HG02759 (cell line): ENCODE measurements around the gene HOXD4.

ENCODE experiments used
- ATAC-seq: cut with Tn5 transposase; IDR thresholded peaks from one replicate; pipeline ENCODE4 v1.9.1; 2021; ENCODE audit warnings: mild to moderate bottlenecking, moderate library complexity; ENCODE audit not compliant: unreplicated experiment

Gene HOXD4

DNA sequence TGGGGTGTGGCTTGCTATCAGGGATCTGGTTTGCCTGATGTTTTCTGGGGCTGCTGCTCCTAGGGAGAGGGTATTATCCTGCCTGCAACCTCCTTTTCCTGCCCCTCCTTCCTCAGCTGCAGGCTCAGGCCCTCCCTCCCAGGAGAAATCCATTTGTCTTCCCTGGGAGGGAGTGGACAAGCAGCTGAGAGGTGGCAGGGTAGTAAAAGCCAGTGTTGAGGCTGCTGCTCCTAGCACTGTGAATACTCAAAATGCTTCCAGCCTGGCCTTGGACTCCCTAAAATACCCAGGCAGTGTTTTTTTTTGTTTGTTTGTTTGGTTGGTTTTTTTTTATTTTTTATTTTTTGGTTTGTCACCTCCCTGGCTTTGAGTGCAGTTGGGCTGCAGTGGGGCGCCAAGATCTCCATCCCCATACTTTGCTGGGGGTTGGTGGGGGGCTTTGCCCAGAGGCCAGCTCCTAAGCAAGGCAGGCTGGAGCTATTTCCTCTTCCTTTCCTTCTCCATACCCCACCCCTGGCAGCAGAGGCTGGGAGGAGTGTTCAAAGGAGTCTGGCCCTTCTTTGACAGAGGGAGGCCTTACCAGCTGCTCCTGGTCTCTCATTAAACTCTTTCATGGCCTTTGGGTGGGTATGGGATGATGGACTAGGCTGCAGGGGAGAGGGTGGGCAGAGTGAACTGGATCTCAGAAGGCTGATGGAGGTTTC is 19.4 kb downstream of the HOXD4 start:
- no peak for ATAC-seq

DNA sequence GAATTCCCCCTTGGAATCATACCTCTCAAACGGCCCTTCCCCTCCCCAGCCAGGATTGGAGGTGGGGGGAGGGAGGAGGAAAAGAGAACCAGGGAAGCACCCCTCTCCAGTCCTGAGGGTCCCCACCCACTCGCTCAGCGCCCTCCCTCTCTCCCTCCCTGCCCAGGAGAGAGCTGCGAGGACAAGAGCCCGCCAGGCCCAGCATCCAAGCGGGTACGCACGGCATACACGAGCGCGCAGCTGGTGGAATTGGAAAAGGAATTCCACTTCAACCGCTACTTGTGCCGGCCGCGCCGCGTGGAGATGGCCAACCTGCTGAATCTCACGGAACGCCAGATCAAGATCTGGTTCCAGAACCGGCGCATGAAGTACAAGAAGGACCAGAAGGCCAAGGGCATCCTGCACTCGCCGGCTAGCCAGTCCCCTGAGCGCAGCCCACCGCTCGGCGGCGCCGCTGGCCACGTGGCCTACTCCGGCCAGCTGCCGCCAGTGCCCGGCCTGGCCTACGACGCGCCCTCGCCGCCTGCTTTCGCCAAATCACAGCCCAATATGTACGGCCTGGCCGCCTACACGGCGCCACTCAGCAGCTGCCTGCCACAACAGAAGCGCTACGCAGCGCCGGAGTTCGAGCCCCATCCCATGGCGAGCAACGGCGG is 20.1 kb downstream of the HOXD4 start:
- ATAC-seq = no peak

GRCh38 chr2:176172007-176172894 is 20.9 kb downstream of the HOXD4 start:
- no peak for ATAC-seq

DNA sequence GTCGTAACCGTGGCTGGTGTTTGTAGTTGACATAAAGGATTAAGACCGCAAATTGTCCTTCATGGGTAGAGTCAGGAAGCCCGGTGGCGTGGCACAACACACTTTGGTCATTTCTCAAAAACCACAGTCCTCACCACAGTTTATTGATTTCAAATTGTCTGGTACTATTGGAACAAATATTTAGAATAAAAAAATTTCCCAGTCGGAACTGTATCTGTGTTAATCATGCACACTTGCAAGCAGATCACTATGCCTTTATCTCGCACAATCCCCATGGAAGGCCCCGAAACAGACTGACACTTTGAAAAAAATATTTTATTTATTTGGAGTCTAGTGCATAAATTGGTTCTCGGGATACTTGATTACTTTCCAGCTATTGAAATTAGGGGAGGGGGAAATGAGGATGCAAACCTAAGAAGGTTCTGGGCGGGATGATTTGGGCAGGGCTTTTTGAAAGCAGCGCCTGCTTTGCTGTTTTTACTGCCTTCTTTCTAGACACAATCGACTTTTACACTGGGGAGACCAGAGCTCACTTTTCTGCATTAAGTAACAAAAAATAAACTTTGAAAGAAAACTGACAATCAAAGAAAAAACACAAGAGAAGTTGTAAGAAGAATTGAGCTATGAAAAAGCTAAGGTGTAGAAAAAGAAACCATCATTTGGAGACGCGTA is 21.7 kb downstream of the HOXD4 start:
- no peak for ATAC-seq

DNA sequence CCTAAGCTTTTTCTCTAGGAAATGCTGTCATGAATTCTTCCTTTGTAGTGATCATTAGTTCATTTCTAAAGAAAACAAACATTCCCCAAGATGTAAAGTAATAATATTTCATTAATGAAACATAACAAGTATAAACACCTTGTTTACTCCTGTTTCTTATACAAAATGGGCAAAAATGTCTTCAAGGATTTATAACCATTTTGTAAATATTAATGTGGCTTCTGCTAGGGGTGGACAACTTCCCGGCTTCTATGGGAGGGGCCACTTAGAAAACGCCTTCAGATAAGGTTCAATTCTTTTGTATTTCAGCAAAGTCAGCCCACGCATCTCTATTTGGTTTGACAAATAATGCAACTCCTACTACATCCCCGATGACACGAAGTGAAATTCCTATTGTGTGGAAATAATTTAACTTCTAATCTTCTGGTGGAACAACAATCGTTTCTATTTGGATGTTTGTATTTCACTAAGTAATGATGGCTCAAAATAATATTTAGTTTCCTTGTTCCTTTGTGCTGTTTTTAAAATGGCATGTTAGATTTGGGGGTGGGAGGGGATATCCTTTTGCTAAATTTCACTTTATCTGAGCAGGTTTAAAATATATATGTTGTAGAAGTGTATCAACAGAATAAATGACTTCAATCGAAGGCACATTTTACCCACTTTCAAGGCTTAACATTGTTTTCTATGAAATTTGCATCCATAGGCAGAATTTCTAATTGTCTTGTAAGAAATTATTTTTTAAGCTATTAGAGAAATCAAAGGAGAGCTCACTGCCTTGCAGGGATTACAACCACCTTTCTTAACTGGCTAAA is 22.4 kb downstream of the HOXD4 start:
- ATAC-seq = no peak

- no peak for ATAC-seq
These were observed 23.1 kb downstream of the HOXD4 start for GRCh38 chr2:176174382-176174823.

GRCh38 chr2:176174824-176175708 is 23.7 kb downstream of the HOXD4 start:
- ATAC-seq = no peak

GRCh38 chr2:176175709-176176607 is 24.6 kb downstream of the HOXD4 start:
- no peak for ATAC-seq

DNA sequence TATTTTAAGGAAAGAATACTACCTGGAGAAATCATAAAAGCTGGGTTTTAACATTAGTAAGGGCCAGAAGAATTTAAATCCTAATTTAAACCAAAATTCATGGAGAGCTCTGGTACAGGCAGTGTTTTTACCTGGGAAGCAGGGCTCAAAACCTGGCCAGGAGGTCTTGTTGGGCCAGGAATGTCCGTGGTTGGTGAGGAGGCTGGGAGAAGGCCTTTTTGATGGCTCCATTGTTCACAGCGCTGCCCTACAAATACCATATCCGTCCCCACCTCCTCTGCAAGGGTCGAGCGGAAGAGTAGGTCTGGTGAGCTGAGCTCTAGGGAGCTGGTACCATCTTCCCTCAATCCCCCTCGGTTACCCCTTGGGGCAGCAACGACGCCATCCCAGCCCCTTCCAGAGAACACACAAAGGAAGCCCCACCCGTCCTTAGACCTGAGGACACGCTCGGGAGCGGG is 26.3 kb downstream of the HOXD4 start:
- ATAC-seq = no peak

DNA sequence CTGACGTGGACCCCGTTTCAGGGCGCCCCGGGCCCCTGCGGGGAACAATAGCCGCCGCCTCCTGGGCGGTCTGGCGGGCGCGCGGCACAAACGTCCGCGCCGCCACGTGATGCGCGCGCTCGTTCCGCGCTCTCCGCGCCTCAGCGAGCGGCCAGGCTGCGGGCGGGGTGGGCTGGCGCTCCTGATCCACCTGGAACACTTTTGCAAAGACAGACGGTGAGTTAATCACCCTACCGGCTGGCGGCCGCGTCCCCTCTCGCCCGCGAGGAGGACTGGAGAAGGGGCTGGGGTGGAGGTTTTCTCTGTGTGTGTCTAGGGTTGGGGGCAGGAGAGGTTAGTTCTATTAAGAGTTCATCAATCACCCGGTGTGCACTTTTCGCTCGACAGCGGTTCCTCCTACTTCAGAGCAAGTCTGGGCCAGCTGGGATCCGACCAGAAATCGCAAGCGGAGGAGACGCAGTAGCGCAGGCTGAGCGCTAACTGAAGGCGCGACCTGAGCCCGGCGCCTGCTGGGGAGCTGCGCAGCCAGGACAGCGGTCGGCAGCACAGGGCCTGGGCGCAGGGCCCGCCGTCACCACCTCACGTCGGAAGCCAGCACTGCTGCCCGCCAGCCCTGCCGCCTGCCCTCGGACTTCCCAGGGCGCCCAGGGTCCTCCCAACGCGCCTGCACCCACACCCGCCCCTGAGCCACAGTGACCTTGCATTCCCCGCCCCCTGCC is 26.8 kb downstream of the HOXD4 start:
- no peak for ATAC-seq

DNA sequence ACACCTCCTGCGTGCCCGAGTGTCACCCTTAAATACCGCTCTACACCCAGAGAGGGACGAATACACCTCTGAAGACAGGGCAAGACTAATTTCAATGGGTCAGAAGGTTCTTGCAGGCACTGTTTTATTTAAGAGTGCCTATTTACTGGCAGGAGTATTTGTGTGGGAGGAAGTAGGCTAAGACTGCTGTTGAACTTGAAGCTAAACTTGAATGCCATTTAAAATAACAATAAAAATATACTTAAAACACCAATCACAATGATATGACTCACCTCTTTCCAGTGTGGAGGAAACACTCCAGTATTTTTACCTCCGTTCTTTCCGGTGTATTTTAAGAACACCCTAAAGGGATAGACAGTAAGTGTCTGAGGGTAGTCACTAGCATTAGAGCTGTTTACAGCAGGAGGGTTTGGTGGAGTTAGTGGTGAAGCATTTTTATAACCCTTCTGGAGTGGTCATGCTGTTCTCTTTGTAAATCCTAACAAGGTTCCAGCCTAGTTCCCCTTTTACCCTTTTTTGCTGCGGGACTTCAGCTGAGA is 27.5 kb downstream of the HOXD4 start:
- no peak for ATAC-seq

GRCh38 chr2:176181551-176181950 is 30.2 kb downstream of the HOXD4 start:
- no peak for ATAC-seq

DNA sequence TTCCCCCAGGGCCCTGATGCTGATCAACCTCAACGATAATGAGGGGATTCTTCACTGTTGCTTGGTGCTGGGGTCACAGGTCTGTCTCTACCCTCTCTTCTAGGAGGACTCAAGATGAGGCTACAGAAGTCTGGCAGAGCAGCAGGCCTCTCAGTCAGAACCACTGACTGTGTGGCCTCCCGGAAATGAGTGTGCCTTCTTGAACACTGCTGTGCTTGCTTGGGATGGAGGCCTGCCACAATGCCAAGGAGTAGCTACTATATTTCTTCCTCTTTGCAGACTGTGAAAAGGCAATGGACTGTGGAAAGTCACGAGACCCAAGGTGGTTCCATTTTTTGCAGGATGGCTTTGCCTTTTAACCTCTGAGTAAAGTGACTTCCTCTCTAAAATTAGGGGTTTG is 31.3 kb downstream of the HOXD4 start:
- no peak for ATAC-seq

DNA sequence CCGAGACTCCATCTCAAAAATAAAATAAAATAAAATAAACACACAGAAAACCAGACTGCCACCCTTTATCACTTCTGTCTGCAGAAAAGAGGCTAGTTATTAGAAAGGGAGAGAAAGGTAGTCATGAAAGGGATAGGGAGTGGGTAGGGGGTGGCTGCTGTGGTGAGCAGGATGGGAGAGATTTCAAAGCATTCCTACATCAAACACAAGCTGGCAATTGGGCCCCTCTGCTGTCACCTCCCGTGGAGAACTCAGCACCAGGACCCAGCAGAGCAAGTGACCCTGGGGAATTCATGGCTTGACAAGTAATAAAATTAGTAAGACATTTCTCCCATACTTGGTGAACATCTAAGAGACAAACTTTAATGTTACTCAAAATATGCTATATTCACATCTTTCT is 33.4 kb downstream of the HOXD4 start:
- ATAC-seq = no peak

GRCh38 chr2:176186024-176186423 is 34.7 kb downstream of the HOXD4 start:
- no peak for ATAC-seq

GRCh38 chr2:176187200-176187898 is 36.0 kb downstream of the HOXD4 start:
- no peak for ATAC-seq
